GM12891 (cell line): ENCODE data around the gene RPL6.
"Not testable (repeated sequence)": the region's sequence is repeated elsewhere in the genome, so short reads cannot be mapped to it uniquely, and the experiment has no call there.

Experiments used
- DNase-seq: peaks from one replicate; pipeline ENCODE4 v3.0.0; 2011; ENCODE audit warnings: low spot score; ENCODE audit not compliant: insufficient read length
- FAIRE-seq: peaks from 2 replicates; lab custom pipeline; 2011; peaks lifted over from hg19 to GRCh38; lab: Jason Lieb, UNC
- PAX5 ChIP-seq: IDR thresholded peaks from 2 replicates; pipeline ENCODE4 v1.6.1; 2011; ENCODE audit warnings: low read length, moderate library complexity, mild to moderate bottlenecking; ENCODE audit not compliant: insufficient read depth, severe bottlenecking
- POLR2A ChIP-seq: IDR thresholded peaks from 2 replicates; pipeline ENCODE4 v1.6.1; 2011; ENCODE audit warnings: low read depth, low read length, control low read depth
- POLR2AphosphoS5 ChIP-seq: IDR thresholded peaks from 2 replicates; pipeline ENCODE4 v1.6.1; 2011; ENCODE audit warnings: low read depth, low read length, control low read depth
- POU2F2 ChIP-seq: IDR thresholded peaks from 2 replicates; pipeline ENCODE4 v1.6.1; 2011; ENCODE audit warnings: low read depth, mild to moderate bottlenecking, control low read depth, low read length, moderate library complexity
- SPI1 ChIP-seq: IDR thresholded peaks from 2 replicates; pipeline ENCODE4 v1.6.1; 2011; ENCODE audit warnings: low read depth, low read length, control low read depth
- TAF1 ChIP-seq: IDR thresholded peaks from 2 replicates; pipeline ENCODE4 v1.6.1; 2011; ENCODE audit warnings: low read depth, low read length, control low read depth

Gene RPL6

DNA sequence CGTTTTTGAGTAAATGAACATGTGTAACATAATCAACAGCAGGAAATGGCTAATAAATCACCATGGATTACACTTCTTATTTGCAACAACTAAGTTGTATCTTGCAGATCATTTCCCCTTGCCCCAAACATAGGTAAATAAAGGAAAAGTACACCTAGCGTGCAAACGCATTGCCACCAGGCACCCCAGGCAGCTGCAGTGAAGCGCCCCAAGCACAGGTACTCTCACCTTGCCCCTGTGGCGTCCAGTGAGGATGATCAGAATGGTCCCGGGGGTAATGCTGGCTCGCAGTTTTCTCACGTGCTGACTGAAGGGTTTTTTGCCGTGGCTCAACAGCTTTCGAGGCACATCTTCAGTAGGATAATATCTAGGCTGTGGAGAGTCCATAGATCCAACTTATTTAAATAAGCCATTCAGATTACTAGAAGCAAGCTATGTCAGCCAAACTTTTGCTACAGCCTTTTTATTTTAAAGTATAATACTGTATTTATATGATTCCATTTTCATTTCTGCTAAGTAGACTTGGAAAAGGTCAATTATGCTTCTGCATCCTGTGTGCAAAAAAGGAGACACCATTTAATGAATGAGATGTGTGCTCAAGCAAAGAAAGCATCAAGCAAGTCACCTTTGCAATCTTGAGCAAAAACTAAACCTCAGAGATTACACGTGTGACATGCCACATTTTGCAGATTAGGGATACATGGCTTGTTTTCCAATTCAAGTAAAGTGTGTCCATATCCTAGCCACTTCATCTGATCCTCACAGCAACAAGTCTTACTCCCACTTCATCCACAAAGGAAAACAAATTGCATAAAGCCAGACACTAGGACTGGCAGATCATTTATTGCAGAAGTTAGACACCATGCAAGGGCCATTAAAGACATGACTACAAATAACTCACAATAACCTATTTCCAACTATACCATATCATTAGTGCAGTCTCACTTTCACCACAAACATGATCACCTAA lies 2.6 kb downstream of the RPL6 start:
- TF ChIP-seq SPI1, result no peak
- no peak for TF ChIP-seq TAF1
- TF ChIP-seq POLR2A, result no peak; the same call in 1 of the 2 replicates
- TF ChIP-seq PAX5, result no peak
- 0 out of 2 replicates have a peak, but pooled peaks have one; percentile 28 for TF ChIP-seq POLR2AphosphoS5
- TF ChIP-seq POU2F2, result no peak
- no peak for DNase-seq
- FAIRE-seq, result no peak

DNA sequence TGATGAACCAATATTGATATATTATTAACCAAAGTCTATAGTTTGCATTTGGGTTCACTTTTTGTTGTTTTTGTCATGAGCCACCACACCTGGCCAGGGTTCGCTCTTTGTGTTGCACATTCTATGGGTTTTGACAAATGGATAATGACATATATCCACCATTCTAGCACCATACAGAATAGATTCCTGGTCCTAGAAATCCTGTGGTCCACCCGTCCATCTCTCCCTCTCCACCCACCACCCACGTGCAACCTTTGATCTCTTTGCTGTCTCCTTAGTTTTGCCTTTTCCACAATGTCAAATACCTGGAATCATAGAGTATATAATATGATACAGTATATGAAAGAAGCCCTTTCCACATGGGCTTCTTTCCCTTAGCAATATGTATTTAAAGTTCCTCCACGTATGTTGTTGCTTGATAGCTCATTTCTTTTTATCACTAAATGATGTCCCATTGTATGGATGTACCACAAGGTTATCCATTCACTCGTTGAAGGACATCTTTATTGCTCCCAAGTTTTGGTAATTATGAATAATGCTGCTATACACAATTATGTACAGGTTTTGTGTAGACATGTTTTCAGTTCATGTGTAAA lies 7.4 kb downstream of the RPL6 start:
- no peak for TF ChIP-seq SPI1
- TF ChIP-seq POU2F2, result no peak
- TF ChIP-seq POLR2AphosphoS5, result 0 out of 2 replicates have a peak, but pooled peaks have one; percentile 29
- no peak for TF ChIP-seq TAF1
- no peak for TF ChIP-seq PAX5
- TF ChIP-seq POLR2A, result 0 out of 2 replicates have a peak, but pooled peaks have one; percentile 24
- DNase-seq, result no peak
- no peak for FAIRE-seq

DNA sequence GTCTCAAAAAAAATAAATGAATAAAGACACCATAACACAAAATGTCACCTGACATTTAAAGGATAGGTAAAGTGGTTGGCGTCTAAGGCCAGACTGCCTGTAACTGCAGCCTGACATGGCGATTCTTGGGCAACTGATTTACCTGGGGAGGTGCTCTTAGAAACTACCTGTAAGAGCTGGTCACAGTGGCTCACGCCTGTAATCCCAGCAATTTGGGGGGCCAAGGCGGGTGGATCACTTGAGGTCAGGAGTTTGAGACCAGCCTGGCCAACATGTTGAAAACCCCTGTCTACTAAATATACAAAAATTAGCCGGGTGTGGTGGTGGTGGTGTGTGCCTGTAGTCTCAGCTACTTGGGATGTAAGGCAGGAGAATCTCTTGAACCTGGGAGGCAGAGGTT lies 8.4 kb downstream of the RPL6 start:
- DNase-seq (no peak), FAIRE-seq (no peak)
- TF ChIP-seq PAX5, result no peak
- TF ChIP-seq SPI1, result no peak
- no peak for TF ChIP-seq POLR2A
- no peak for TF ChIP-seq POU2F2
- TF ChIP-seq POLR2AphosphoS5, result no peak
- no peak for TF ChIP-seq TAF1

DNA sequence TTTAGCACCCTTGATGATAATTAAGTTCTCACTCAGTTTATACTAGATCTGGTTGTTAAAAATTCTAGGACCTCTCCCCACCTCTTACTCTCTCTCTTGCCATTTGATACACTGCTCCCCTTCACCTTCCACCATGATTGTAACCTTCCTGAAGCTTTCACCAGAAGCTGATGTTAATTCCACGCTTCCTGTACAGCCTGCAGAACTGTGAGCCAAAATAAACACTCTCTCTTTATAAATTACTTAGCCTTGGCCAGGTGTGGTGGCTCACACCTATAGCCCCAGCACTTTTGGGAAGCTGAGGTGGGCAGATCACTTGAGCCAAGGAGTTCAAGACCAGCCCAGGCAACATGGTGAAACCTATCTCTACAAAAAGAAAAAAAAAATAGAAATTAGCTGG lies 16.1 kb downstream of the RPL6 start:
- FAIRE-seq (no peak), DNase-seq (no peak)
- no peak for TF ChIP-seq PAX5
- TF ChIP-seq POLR2AphosphoS5, result no peak
- no peak for TF ChIP-seq TAF1
- no peak for TF ChIP-seq POU2F2
- no peak for TF ChIP-seq SPI1
- no peak for TF ChIP-seq POLR2A

DNA sequence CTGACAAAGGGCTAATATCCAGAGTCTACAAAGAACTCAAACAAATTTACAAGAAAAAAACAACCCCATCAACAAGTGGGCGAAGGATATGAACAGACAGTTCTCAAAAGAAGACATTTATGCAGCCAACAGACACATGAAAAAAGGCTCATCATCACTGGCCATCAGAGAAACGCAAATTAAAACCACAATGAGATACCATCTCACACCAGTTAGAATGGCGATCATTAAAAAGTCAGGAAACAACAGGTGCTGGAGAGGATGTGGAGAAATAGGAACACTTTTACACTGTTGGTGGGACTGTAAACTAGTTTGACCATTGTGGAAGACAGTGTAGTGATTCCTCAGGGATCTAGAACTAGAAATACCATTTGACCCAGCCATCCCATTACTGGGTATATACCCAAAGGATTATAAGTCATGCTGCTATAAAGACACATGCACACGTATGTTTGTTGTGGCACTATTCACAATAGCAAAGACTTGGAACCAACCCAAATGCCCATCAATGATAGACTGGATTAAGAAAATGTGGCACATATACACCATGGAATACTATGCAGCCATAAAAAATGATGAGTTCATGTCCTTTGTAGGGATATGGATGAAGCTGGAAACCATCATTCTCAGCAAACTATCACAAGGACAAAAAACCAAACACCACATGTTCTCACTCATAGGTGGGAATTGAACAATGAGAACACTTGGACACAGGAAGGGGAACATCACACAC lies 19.3 kb downstream of the RPL6 start:
- not testable (repeated sequence) for DNase-seq, FAIRE-seq

DNA sequence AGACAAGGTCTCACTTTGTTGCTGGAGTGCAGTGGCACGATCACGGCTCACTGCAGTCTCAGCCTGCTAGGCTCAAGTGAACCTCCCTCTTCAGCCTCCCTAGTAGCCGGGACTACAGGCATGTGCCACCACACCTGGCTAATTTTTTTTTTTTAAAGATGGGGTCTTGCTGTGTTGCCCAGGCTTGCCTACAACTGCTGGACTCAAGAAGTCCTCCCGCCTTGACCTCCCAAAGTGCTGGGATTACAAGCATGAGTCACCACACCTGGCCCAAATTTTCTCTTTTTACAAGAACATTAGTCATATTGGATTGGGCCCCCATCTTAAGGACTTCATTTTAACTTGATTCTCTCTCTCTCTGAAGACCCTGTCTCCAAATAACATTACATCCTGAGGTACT lies 20.2 kb downstream of the RPL6 start:
- no peak for FAIRE-seq
- TF ChIP-seq POLR2AphosphoS5, result no peak
- TF ChIP-seq TAF1, result no peak
- no peak for TF ChIP-seq POU2F2
- no peak for TF ChIP-seq PAX5
- no peak for TF ChIP-seq POLR2A
- no peak for TF ChIP-seq SPI1

DNA sequence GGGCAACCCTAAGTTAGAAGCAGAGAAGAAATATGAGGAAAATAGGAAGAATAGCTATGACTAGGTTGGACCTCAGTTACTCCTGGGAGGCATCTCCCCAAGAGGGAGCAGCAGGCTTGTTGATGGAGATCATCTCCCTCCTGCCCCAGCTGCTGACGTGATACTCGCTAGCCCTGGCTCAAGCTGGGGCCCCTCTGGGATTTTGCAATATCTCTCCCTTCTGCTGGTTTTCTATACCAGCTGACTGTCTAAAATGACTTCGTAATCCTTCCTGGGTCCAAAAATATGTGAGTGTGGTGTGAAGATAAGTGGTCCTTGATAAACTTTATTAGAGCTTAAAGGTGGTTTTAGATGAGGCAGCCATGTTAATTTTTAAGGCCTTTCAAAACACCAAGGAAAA lies 22.7 kb downstream of the RPL6 start:
- no peak for FAIRE-seq

More for the DNA sequence above, 20.2 kb downstream of the RPL6 start:
- no peak for DNase-seq

DNA sequence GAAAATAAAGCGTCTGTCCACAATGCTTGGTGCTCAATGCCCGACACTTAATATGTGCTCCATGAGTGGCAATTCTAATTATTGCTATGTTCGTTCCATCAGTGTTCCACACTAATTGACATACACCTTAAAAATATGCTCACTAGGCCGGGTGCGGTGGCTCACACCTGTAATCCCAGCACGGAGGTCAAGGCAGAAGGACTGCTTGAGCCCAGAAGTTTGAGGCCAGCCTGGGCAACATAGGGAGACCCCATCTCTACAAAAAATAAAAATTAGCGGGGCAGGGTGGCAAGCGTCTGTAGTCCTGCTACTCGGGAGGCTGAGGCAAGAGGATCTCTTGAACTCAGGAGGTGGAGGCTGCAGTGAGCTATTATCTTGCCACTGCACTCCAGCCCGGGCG lies 26.5 kb downstream of the RPL6 start:
- TF ChIP-seq POLR2AphosphoS5, result no peak
- no peak for TF ChIP-seq PAX5
- no peak for TF ChIP-seq POU2F2
- no peak for TF ChIP-seq SPI1
- FAIRE-seq (no peak), DNase-seq (no peak)

More for the DNA sequence above, 22.7 kb downstream of the RPL6 start:
- no peak for DNase-seq
- TF ChIP-seq PAX5, result no peak
- no peak for TF ChIP-seq POLR2A
- TF ChIP-seq TAF1, result no peak
- TF ChIP-seq POLR2AphosphoS5, result no peak
- no peak for TF ChIP-seq POU2F2
